GM23338 (cell line): ENCODE data around the gene EPHA3. TPM values are rescaled to one million over a fixed set of nuclear protein-coding genes. Genes with fewer than 3 reads are reported as not detected.

Experiments
- ATAC-seq: fragments of 200-7000 bp; cut with Tn5 transposase; 3 replicates; pipeline ENCODE4 v1.9.1; 2020
- DNase-seq: peaks from one replicate; pipeline ENCODE4 v3.0.0-alpha.2; 2015; ENCODE audit warnings: low spot score
- H2AFZ ChIP-seq: fragments of 200-600 bp; sonication (generic); 2 replicates; pipeline ENCODE4 v1.8.0; 2016; ENCODE audit warnings: antibody characterized with exemption, mild to moderate bottlenecking, moderate library complexity
- H3F3A ChIP-seq: fragments of 200-600 bp; sonication (generic); replicated peaks from 2 replicates; pipeline ENCODE4 v1.8.0; 2017; ENCODE audit warnings: antibody characterized with exemption, mixed run types, low read depth
- H3K27ac ChIP-seq: fragments of 200-600 bp; sonication (generic); 2 replicates; pipeline ENCODE4 v1.6.1; 2016; ENCODE audit warnings: low read depth
- H3K27me3 ChIP-seq: fragments of 200-600 bp; sonication (generic); 2 replicates; pipeline ENCODE4 v1.8.0; 2016; ENCODE audit warnings: mild to moderate bottlenecking, mixed run types, moderate library complexity; ENCODE audit not compliant: insufficient read depth
- H3K36me3 ChIP-seq: fragments of 200-600 bp; sonication (generic); 2 replicates; pipeline ENCODE4 v1.8.0; 2016; ENCODE audit warnings: mild to moderate bottlenecking; ENCODE audit not compliant: insufficient read depth
- H3K4me1 ChIP-seq: fragments of 200-600 bp; sonication (generic); 2 replicates; pipeline ENCODE4 v1.8.0; 2016; ENCODE audit warnings: mild to moderate bottlenecking, moderate library complexity; ENCODE audit not compliant: insufficient read depth
- H3K4me2 ChIP-seq: fragments of 200-600 bp; sonication (generic); 2 replicates; pipeline ENCODE4 v1.7.1; 2017; ENCODE audit warnings: mixed run types
- H3K4me3 ChIP-seq: fragments of 200-600 bp; sonication (generic); 2 replicates; pipeline ENCODE4 v1.6.1; 2016; ENCODE audit warnings: mixed run types
- H3K79me2 ChIP-seq: fragments of 200-600 bp; sonication (generic); replicated peaks from 2 replicates; pipeline ENCODE4 v1.8.0; 2017; ENCODE audit warnings: mild to moderate bottlenecking; ENCODE audit not compliant: insufficient read depth
- H3K9me2 ChIP-seq: fragments of 200-600 bp; sonication (generic); 2 replicates; pipeline ENCODE4 v1.8.0; 2017; ENCODE audit not compliant: insufficient read depth
- H4K20me1 ChIP-seq: fragments of 200-600 bp; sonication (generic); replicated peaks from 2 replicates; pipeline ENCODE4 v1.8.0; 2017; ENCODE audit warnings: mild to moderate bottlenecking; ENCODE audit not compliant: insufficient read depth
- H3K27ac Mint-ChIP-seq: 2 replicates; pipeline ENCODE4 v1.8.0; 2020; ENCODE audit warnings: inconsistent platforms, mild to moderate bottlenecking, moderate library complexity, mixed read lengths
- H3K27me3 Mint-ChIP-seq: 3 replicates; pipeline ENCODE4 v1.8.0; 2022; ENCODE audit warnings: low read depth, mild to moderate bottlenecking, moderate library complexity, mixed read lengths, inconsistent platforms; ENCODE audit not compliant: insufficient read depth, poor library complexity
- H3K36me3 Mint-ChIP-seq: 3 replicates; pipeline ENCODE4 v1.8.0; 2021; ENCODE audit warnings: low read depth, mild to moderate bottlenecking, inconsistent platforms, moderate library complexity, mixed read lengths
- H3K4me1 Mint-ChIP-seq: 3 replicates; pipeline ENCODE4 v1.8.0; 2020; ENCODE audit warnings: mild to moderate bottlenecking, inconsistent platforms, mixed read lengths
- H3K4me3 Mint-ChIP-seq: 3 replicates; pipeline ENCODE4 v1.8.0; 2021; ENCODE audit warnings: moderate library complexity, mild to moderate bottlenecking, inconsistent platforms, mixed read lengths
- H3K9me3 Mint-ChIP-seq: 3 replicates; pipeline ENCODE4 v1.8.0; 2020; ENCODE audit warnings: moderate library complexity, mild to moderate bottlenecking, inconsistent platforms, mixed read lengths
- CREB1 ChIP-seq: fragments of 250-450 bp; sonication (Bioruptor Pico); IDR thresholded peaks from 2 replicates; pipeline ENCODE4 v1.5.0; 2020; ENCODE audit warnings: low read depth, mild to moderate bottlenecking, moderate library complexity
- EZH2 ChIP-seq: fragments of 200-600 bp; sonication (generic); IDR thresholded peaks from one replicate; pipeline ENCODE4 v1.8.0; 2017; ENCODE audit warnings: antibody characterized with exemption, mild to moderate bottlenecking, low read depth; ENCODE audit not compliant: unreplicated experiment
- EZH2phosphoT487 ChIP-seq: fragments of 200-600 bp; sonication (generic); IDR thresholded peaks from one replicate; pipeline ENCODE4 v1.8.1; 2018; ENCODE audit warnings: antibody characterized with exemption; ENCODE audit not compliant: unreplicated experiment
- JUNB ChIP-seq: IDR thresholded peaks from one replicate; pipeline ENCODE4 v1.6.1; 2016; ENCODE audit warnings: antibody characterized with exemption; ENCODE audit not compliant: unreplicated experiment
- NANOG ChIP-seq: IDR thresholded peaks from 2 replicates; pipeline ENCODE4 v1.6.1; 2016; ENCODE audit warnings: antibody characterized with exemption, borderline replicate concordance
- POLR2AphosphoS5 ChIP-seq: IDR thresholded peaks from 2 replicates; pipeline ENCODE4 v1.6.1; 2016; ENCODE audit warnings: antibody characterized with exemption, low read depth
- STAT1 ChIP-seq: IDR thresholded peaks from one replicate; pipeline ENCODE4 v1.6.1; 2016; ENCODE audit warnings: antibody characterized with exemption; ENCODE audit not compliant: unreplicated experiment
- ZNF114 ChIP-seq: fragments of 250-450 bp; sonication (Bioruptor Pico); IDR thresholded peaks from 2 replicates; pipeline ENCODE4 v1.5.0; 2020; ENCODE audit warnings: mild to moderate bottlenecking, moderate library complexity
- ZNF331 ChIP-seq: fragments of 250-450 bp; sonication (Bioruptor Pico); IDR thresholded peaks from 2 replicates; pipeline ENCODE4 v1.5.0; 2020; ENCODE audit warnings: low read depth, mild to moderate bottlenecking, moderate library complexity
- polyA plus RNA-seq: library from polyadenylated mRNA; unstranded; fragments of >200 nt; fragmentation: Nextera tagmentation; extraction: Ambion mirVana; gene quantifications from 2 replicates; pipeline ENCODE4 v1.2.1, GENCODE V29; 2016
- total RNA-seq: library from RNA; depleted of rRNA; stranded (reverse); fragments of >200 nt; shearing (Covaris generic); gene quantifications from 2 replicates; pipeline ENCODE4 v1.2.3, GENCODE V29; 2014
- TF ChIP-seq, protein P1 (sequence below): IDR thresholded peaks from 2 replicates; pipeline ENCODE4 v1.6.1; 2016; ENCODE audit warnings: antibody characterized with exemption
- TF ChIP-seq, protein P2 (sequence below): IDR thresholded peaks from one replicate; pipeline ENCODE4 v1.6.1; 2018; ENCODE audit warnings: antibody characterized with exemption; ENCODE audit not compliant: unreplicated experiment
- TF ChIP-seq, protein P3 (sequence below): fragments of 250-450 bp; sonication (Bioruptor Pico); IDR thresholded peaks from 2 replicates; pipeline ENCODE4 v1.5.0; 2020; ENCODE audit warnings: mild to moderate bottlenecking, moderate library complexity
- TF ChIP-seq, protein P4 (sequence below), 2 experiments: fragments of 200-600 bp in 1 of 2; sonication (generic) in 1 of 2; conservative IDR thresholded peaks; 2 replicates each; pipeline versions ENCODE4 v1.5.1 to v1.6.1; 2016 to 2017; ENCODE audit warnings: antibody characterized with exemption in 2 of 2, low read depth in 2 of 2, mild to moderate bottlenecking in 2 of 2, moderate library complexity in 1 of 2

EPHA3 gene
- total and polyA plus RNA-seq, 2 experiments from 2014 or later = 0.05 to 0.21 TPM

DNA sequence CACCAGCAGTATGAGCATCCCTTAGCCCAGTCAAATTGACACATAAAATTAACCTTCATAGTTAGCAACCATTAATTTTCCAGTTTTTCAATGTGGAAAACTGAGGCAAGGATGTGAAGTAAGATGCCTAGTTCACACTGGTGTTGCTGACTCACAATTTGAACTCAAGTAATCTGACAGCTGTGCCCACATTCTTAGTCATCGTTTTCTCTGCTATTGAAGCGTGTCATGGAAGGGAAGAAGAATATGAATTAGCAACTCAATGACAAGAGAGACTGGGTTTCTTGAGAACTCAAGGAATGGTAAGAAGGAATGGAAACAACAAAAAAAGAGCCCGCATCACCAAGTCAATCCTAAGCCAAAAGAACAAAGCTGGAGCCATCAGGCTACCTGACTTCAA, 261.4 kb downstream of the EPHA3 start:
- H3K4me1 ChIP-seq = no peaks in the 10 kb centered on the region; the same call in 1 of the 2 replicates
- no peak overlapping the region for H3K27ac ChIP-seq
- no peaks in the 10 kb centered on the region for H3K27me3 Mint-ChIP-seq
- H2AFZ ChIP-seq = no peak overlapping the region
- no peak overlapping the region for H3K27ac Mint-ChIP-seq
- H3K4me3 ChIP-seq = no peak overlapping the region
- peaks cover 10% of the 10 kb centered on the region for H3K9me2 ChIP-seq
- TF ChIP-seq ZNF331 (CRISPR knock-in tag) = no peak
- no peak for TF ChIP-seq ZNF114 (CRISPR knock-in tag)
- TF ChIP-seq STAT1 = no peak
- TF ChIP-seq, protein P1, sequence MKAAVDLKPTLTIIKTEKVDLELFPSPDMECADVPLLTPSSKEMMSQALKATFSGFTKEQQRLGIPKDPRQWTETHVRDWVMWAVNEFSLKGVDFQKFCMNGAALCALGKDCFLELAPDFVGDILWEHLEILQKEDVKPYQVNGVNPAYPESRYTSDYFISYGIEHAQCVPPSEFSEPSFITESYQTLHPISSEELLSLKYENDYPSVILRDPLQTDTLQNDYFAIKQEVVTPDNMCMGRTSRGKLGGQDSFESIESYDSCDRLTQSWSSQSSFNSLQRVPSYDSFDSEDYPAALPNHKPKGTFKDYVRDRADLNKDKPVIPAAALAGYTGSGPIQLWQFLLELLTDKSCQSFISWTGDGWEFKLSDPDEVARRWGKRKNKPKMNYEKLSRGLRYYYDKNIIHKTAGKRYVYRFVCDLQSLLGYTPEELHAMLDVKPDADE = no peak
- TF ChIP-seq, protein P2, sequence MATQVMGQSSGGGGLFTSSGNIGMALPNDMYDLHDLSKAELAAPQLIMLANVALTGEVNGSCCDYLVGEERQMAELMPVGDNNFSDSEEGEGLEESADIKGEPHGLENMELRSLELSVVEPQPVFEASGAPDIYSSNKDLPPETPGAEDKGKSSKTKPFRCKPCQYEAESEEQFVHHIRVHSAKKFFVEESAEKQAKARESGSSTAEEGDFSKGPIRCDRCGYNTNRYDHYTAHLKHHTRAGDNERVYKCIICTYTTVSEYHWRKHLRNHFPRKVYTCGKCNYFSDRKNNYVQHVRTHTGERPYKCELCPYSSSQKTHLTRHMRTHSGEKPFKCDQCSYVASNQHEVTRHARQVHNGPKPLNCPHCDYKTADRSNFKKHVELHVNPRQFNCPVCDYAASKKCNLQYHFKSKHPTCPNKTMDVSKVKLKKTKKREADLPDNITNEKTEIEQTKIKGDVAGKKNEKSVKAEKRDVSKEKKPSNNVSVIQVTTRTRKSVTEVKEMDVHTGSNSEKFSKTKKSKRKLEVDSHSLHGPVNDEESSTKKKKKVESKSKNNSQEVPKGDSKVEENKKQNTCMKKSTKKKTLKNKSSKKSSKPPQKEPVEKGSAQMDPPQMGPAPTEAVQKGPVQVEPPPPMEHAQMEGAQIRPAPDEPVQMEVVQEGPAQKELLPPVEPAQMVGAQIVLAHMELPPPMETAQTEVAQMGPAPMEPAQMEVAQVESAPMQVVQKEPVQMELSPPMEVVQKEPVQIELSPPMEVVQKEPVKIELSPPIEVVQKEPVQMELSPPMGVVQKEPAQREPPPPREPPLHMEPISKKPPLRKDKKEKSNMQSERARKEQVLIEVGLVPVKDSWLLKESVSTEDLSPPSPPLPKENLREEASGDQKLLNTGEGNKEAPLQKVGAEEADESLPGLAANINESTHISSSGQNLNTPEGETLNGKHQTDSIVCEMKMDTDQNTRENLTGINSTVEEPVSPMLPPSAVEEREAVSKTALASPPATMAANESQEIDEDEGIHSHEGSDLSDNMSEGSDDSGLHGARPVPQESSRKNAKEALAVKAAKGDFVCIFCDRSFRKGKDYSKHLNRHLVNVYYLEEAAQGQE = no peak
- TF ChIP-seq EZH2 = no peak
- TF ChIP-seq EZH2phosphoT487 = no peak
- no peak for TF ChIP-seq CREB1 (CRISPR knock-in tag)
- no peak for TF ChIP-seq JUNB
- no peak for TF ChIP-seq POLR2AphosphoS5
- TF ChIP-seq, protein P3, sequence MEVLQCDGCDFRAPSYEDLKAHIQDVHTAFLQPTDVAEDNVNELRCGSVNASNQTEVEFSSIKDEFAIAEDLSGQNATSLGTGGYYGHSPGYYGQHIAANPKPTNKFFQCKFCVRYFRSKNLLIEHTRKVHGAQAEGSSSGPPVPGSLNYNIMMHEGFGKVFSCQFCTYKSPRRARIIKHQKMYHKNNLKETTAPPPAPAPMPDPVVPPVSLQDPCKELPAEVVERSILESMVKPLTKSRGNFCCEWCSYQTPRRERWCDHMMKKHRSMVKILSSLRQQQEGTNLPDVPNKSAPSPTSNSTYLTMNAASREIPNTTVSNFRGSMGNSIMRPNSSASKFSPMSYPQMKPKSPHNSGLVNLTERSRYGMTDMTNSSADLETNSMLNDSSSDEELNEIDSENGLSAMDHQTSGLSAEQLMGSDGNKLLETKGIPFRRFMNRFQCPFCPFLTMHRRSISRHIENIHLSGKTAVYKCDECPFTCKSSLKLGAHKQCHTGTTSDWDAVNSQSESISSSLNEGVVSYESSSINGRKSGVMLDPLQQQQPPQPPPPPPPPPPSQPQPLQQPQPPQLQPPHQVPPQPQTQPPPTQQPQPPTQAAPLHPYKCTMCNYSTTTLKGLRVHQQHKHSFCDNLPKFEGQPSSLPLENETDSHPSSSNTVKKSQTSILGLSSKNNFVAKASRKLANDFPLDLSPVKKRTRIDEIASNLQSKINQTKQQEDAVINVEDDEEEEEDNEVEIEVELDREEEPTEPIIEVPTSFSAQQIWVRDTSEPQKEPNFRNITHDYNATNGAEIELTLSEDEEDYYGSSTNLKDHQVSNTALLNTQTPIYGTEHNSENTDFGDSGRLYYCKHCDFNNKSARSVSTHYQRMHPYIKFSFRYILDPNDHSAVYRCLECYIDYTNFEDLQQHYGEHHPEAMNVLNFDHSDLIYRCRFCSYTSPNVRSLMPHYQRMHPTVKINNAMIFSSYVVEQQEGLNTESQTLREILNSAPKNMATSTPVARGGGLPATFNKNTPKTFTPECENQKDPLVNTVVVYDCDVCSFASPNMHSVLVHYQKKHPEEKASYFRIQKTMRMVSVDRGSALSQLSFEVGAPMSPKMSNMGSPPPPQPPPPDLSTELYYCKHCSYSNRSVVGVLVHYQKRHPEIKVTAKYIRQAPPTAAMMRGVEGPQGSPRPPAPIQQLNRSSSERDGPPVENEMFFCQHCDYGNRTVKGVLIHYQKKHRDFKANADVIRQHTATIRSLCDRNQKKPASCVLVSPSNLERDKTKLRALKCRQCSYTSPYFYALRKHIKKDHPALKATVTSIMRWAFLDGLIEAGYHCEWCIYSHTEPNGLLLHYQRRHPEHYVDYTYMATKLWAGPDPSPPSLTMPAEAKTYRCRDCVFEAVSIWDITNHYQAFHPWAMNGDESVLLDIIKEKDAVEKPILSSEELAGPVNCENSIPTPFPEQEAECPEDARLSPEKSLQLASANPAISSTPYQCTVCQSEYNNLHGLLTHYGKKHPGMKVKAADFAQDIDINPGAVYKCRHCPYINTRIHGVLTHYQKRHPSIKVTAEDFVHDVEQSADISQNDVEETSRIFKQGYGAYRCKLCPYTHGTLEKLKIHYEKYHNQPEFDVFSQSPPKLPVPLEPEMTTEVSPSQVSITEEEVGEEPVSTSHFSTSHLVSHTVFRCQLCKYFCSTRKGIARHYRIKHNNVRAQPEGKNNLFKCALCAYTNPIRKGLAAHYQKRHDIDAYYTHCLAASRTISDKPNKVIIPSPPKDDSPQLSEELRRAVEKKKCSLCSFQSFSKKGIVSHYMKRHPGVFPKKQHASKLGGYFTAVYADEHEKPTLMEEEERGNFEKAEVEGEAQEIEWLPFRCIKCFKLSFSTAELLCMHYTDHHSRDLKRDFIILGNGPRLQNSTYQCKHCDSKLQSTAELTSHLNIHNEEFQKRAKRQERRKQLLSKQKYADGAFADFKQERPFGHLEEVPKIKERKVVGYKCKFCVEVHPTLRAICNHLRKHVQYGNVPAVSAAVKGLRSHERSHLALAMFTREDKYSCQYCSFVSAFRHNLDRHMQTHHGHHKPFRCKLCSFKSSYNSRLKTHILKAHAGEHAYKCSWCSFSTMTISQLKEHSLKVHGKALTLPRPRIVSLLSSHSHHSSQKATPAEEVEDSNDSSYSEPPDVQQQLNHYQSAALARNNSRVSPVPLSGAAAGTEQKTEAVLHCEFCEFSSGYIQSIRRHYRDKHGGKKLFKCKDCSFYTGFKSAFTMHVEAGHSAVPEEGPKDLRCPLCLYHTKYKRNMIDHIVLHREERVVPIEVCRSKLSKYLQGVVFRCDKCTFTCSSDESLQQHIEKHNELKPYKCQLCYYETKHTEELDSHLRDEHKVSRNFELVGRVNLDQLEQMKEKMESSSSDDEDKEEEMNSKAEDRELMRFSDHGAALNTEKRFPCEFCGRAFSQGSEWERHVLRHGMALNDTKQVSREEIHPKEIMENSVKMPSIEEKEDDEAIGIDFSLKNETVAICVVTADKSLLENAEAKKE = no peak
- no peak for TF ChIP-seq NANOG
- TF ChIP-seq, protein P4, sequence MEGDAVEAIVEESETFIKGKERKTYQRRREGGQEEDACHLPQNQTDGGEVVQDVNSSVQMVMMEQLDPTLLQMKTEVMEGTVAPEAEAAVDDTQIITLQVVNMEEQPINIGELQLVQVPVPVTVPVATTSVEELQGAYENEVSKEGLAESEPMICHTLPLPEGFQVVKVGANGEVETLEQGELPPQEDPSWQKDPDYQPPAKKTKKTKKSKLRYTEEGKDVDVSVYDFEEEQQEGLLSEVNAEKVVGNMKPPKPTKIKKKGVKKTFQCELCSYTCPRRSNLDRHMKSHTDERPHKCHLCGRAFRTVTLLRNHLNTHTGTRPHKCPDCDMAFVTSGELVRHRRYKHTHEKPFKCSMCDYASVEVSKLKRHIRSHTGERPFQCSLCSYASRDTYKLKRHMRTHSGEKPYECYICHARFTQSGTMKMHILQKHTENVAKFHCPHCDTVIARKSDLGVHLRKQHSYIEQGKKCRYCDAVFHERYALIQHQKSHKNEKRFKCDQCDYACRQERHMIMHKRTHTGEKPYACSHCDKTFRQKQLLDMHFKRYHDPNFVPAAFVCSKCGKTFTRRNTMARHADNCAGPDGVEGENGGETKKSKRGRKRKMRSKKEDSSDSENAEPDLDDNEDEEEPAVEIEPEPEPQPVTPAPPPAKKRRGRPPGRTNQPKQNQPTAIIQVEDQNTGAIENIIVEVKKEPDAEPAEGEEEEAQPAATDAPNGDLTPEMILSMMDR (conservative IDR thresholded peaks at IDR 0.05; ENCODE audit: low read depth in 2 of 2) = no peak
- ATAC-seq (no peak), DNase-seq (no peak)
- no peaks in the 10 kb centered on the region for H3K27me3 ChIP-seq
- H3F3A ChIP-seq = no peaks in the 10 kb centered on the region
- H3K4me3 Mint-ChIP-seq = no peak overlapping the region
- peaks cover 7% of the 10 kb centered on the region; the same call in 1 of the 3 replicates for H3K9me3 Mint-ChIP-seq
- H3K79me2 ChIP-seq = no peaks in the 10 kb centered on the region
- H4K20me1 ChIP-seq = no peaks in the 10 kb centered on the region
- H3K4me1 Mint-ChIP-seq = peaks cover 6% of the 10 kb centered on the region; the same call in 2 of the 3 replicates
- H3K36me3 ChIP-seq = no peaks in the 10 kb centered on the region
- no peak overlapping the region for H3K4me2 ChIP-seq
- peaks cover 7% of the 10 kb centered on the region; the same call in 2 of the 3 replicates for H3K36me3 Mint-ChIP-seq
